T-cell (primary cell): ENCODE data around the gene MX1. TPM values are rescaled to one million over a fixed set of nuclear protein-coding genes. Genes with fewer than 3 reads are reported as not detected.

ENCODE experiments used
- ATAC-seq, 4 experiments: fragments of 200-7000 bp in 3 of 4; fragments of 150-1000 bp in 1 of 4; cut with Tn5 transposase; replicated peaks in 1 of 4; 1 replicate in 3 of 4; 2 replicates in 1 of 4; pipeline ENCODE4 v1.10.0; 2021; ENCODE audit warnings: moderate library complexity in 3 of 4, mild to moderate bottlenecking in 2 of 4, moderate number of reproducible peaks in 1 of 4
- CTCF ChIA-PET, 2 donors: fragments of 300-600 bp; sonication (Branson Sonifier 250); formaldehyde crosslinking; loops; one replicate each; lab custom pipeline; 2022; ENCODE audit warnings: antibody characterized with exemption in 2 of 2; lab: Charles Lee
- POLR2A ChIA-PET, 2 donors: fragments of 300-600 bp; sonication (Branson Sonifier 250); formaldehyde crosslinking; loops; one replicate each; lab custom pipeline; 2022; ENCODE audit warnings: antibody characterized with exemption in 2 of 2; lab: Charles Lee
- DNase-seq, 35 experiments: peaks; one replicate each; pipeline versions ENCODE4 v3.0.0 to v3.0.0-alpha.2; 2013 to 2023
- H3K27ac ChIP-seq: one replicate; pipeline ENCODE4 v1.5.1; 2013; ENCODE audit warnings: low read length
- H3K27me3 ChIP-seq, 2 experiments: replicated peaks in 1 of 2; 1 replicate in 1 of 2; 2 replicates in 1 of 2; pipeline versions ENCODE4 v1.6.1 to v1.7.0; 2013; ENCODE audit warnings: low read length in 1 of 2, mixed read lengths in 1 of 2; ENCODE audit not compliant: control insufficient read depth in 2 of 2, insufficient read depth in 2 of 2; ENCODE audit errors: extremely low read depth in 1 of 2
- H3K36me3 ChIP-seq, 2 donors: 1 replicate in 1 of 2; 2 replicates in 1 of 2; pipeline versions ENCODE4 v1.6.1 to v1.7.0; 2013; ENCODE audit warnings: low read length in 1 of 2; ENCODE audit not compliant: control insufficient read depth in 2 of 2, insufficient read depth in 1 of 2; ENCODE audit errors: extremely low read depth in 1 of 2
- H3K4me1 ChIP-seq, 2 experiments: 1 replicate in 1 of 2; 2 replicates in 1 of 2; pipeline versions ENCODE4 v1.6.1 to v1.7.0; 2013; ENCODE audit warnings: low read length in 2 of 2, mixed read lengths in 1 of 2; ENCODE audit not compliant: insufficient read depth in 2 of 2, control insufficient read depth in 1 of 2; ENCODE audit errors: extremely low read depth in 1 of 2
- H3K4me3 ChIP-seq, 2 donors: 1 replicate in 1 of 2; 2 replicates in 1 of 2; pipeline versions ENCODE4 v1.5.1 to v1.7.0; 2013; ENCODE audit warnings: mild to moderate bottlenecking in 2 of 2, low read length in 1 of 2, moderate library complexity in 1 of 2; ENCODE audit not compliant: control insufficient read depth in 1 of 2; ENCODE audit errors: extremely low read depth in 1 of 2
- H3K9me3 ChIP-seq: 2 replicates; pipeline ENCODE4 v1.7.0; 2013
- H3K27ac Mint-ChIP-seq, 2 donors: one replicate each; pipeline ENCODE4 v1.8.0; 2020 to 2021; ENCODE audit warnings: mild to moderate bottlenecking in 2 of 2, mixed read lengths in 2 of 2
- H3K27me3 Mint-ChIP-seq, 2 donors: one replicate each; pipeline ENCODE4 v1.8.0; 2021 to 2022; ENCODE audit warnings: mixed read lengths in 2 of 2
- H3K36me3 Mint-ChIP-seq: one replicate; pipeline ENCODE4 v1.8.0; 2021; ENCODE audit warnings: mixed read lengths
- H3K4me1 Mint-ChIP-seq, 3 donors: one replicate each; pipeline ENCODE4 v1.8.0; 2020 to 2022; ENCODE audit warnings: mixed read lengths in 3 of 3, mild to moderate bottlenecking in 1 of 3
- H3K4me3 Mint-ChIP-seq, 3 donors: one replicate each; pipeline ENCODE4 v1.8.0; 2020 to 2022; ENCODE audit warnings: mild to moderate bottlenecking in 3 of 3, mixed read lengths in 3 of 3, moderate library complexity in 3 of 3
- H3K9me3 Mint-ChIP-seq, 3 donors: one replicate each; pipeline ENCODE4 v1.8.0; 2020 to 2022; ENCODE audit warnings: mixed read lengths in 3 of 3
- WGBS: methylation state at CpG from one replicate; pipeline ENCODE4 v1.1.5; 2013; ENCODE audit warnings: missing lambda C conversion rate; ENCODE audit not compliant: insufficient coverage; 5-methylcytosine and 5-hydroxymethylcytosine counted together
- total RNA-seq, 35 experiments: library from RNA in 6 of 35; stranded (reverse) in 6 of 35; fragments of 120-200 nt in 1 of 35; gene quantifications; one replicate each; pipeline versions ENCODE4 v1.2.1 to v1.2.4 and lab custom pipeline; 2013 to 2026

MX1 gene
- total RNA-seq, 5 donors from 2014 or later (not counting 1 experiment from before 2014, with no cell fraction given), result 55.2 to 82.5 (median 68.7) TPM

DNA sequence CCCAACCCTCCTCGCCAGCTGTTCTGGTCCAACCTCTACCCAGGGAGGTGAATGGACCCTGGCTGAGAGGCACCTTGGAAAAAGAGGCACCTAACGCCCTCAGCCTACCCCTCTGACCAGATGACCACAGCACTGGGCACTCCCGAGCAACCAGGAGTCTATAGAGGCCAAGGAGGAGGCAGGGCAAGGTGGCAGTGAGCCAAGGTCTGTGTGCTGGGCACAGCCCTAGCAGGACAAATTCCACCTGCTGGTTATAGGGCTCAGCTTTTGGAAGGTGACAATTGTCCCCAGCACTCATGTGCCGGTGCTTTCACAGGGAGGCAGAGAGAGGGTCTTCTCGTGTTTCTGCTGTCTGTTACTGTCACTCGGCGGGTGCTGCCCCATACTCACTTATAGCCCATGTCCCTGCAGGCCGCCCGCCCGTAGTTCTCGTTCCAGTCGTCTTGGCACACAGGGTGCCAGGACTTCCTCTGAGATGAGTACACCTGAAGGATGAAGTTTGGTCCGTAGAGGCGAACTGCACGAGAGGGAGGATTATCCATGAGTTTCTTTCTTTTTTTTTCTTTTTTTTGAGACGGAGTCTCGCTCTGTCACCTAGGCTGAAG is 54.1 kb downstream of the MX1 start:
- H3K36me3 Mint-ChIP-seq, result no peaks in the 10 kb centered on the region
- DNase-seq, result no peak
- H3K27me3 Mint-ChIP-seq, result peaks cover 10 to 14% of the 10 kb centered on the region in 2 donors
- H3K9me3 Mint-ChIP-seq, result no peaks in the 10 kb centered on the region
- Histone ChIP-seq H3K4me3 (no peak overlapping the region), H3K36me3 (no peaks in the 10 kb centered on the region), H3K4me1 (no peaks in the 10 kb centered on the region), H3K27me3 (peaks cover 0 to 17% of the 10 kb centered on the region in 2 experiments), H3K9me3 (no peaks in the 10 kb centered on the region), H3K27ac (no peak overlapping the region)
- WGBS, result 87% methylated on average over 3 of the region's 17 CpGs
- H3K4me1 Mint-ChIP-seq, result peaks cover 0 to 6% (median 3%) of the 10 kb centered on the region in 3 donors
- POLR2A ChIA-PET, result no interaction called here
- no peak overlapping the region for H3K27ac Mint-ChIP-seq
- no peak overlapping the region for H3K4me3 Mint-ChIP-seq
- CTCF ChIA-PET, result no interaction called here
- ATAC-seq, result no peak

GRCh38 chr21:41481191-41481590 is 55.2 kb downstream of the MX1 start:
- H3K27me3 Mint-ChIP-seq, result peaks cover 10 to 14% of the 10 kb centered on the region in 2 donors
- H3K9me3 Mint-ChIP-seq, result no peaks in the 10 kb centered on the region
- Histone ChIP-seq H3K36me3 (no peaks in the 10 kb centered on the region), H3K27ac (no peak overlapping the region), H3K4me1 (no peaks in the 10 kb centered on the region), H3K27me3 (peaks cover 0 to 17% of the 10 kb centered on the region in 2 experiments), H3K4me3 (no peak overlapping the region), H3K9me3 (no peaks in the 10 kb centered on the region)
- DNase-seq (no peak), ATAC-seq (no peak)
- H3K36me3 Mint-ChIP-seq, result no peaks in the 10 kb centered on the region
- WGBS, result 80% methylated on average over 7 of the region's 8 CpGs
- no peak overlapping the region for H3K4me3 Mint-ChIP-seq
- ChIA-PET CTCF (no interaction called here), POLR2A (no interaction called here)
- peaks cover 0 to 6% (median 3%) of the 10 kb centered on the region in 3 donors for H3K4me1 Mint-ChIP-seq
- no peak overlapping the region for H3K27ac Mint-ChIP-seq

DNA sequence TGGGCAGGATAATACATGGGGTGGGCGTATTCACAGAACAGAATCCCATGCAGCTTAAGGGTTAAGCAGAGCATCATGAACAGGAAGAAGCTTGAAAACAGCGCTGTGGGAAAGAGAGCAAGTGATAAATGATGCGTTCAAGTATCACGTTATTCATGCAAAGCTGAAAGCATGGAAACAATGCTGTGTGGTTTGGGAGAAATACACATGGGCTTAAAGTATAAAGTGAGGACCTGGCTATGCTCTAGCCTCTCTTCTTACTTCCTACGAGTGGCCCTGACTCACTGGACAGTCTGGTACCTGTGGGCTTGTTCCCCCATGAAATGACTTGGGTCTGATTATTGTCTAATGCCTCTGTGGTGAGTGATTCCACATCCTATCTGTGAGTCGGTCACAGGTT is 56.3 kb downstream of the MX1 start:
- Mint-ChIP-seq H3K4me1 (peaks cover 0 to 5% (median 3%) of the 10 kb centered on the region in 3 donors), H3K4me3 (no peak overlapping the region), H3K36me3 (no peaks in the 10 kb centered on the region), H3K9me3 (no peaks in the 10 kb centered on the region), H3K27ac (no peak overlapping the region), H3K27me3 (peaks cover 15 to 20% of the 10 kb centered on the region in 2 donors)
- no peaks in the 10 kb centered on the region for H3K9me3 ChIP-seq
- H3K4me1 ChIP-seq, result no peaks in the 10 kb centered on the region
- no peaks in the 10 kb centered on the region for H3K36me3 ChIP-seq
- no peak overlapping the region for H3K27ac ChIP-seq
- no peak overlapping the region for H3K4me3 ChIP-seq
- H3K27me3 ChIP-seq, result peaks cover 0 to 14% of the 10 kb centered on the region in 2 experiments
- WGBS, result 38% methylated on average over 4 of the region's 6 CpGs
- ChIA-PET CTCF (no interaction called here), POLR2A (no interaction called here)
- DNase-seq, result no peak
- no peak for ATAC-seq

- ChIA-PET POLR2A (no interaction called here), CTCF (no interaction called here)
- no peaks in the 10 kb centered on the region for H3K4me1 Mint-ChIP-seq
Measured at GRCh38 chr21:41482980-41483379, 56.9 kb downstream of the MX1 start.

DNA sequence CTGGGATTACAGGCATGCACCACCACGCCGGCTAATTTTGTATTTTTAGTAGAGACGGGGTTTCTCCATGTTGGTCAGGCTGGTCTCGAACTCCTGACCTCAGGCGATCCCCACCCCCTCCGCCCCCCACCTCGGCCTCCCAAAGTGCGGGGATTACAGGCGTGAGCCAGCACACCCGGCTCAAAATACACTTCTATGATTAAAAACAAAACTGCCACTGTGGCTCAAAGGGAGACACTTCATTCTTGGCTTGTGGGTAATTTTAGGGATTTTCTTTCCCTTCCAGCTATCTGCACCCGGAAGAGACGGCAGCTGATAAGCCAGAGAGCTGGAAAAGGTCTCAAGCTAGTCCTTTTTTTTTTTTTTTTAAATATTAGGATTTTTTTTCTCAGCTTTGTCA is 57.4 kb downstream of the MX1 start:
- Histone ChIP-seq H3K9me3 (no peaks in the 10 kb centered on the region), H3K4me3 (no peak overlapping the region), H3K4me1 (no peaks in the 10 kb centered on the region), H3K27ac (no peak overlapping the region), H3K36me3 (no peaks in the 10 kb centered on the region), H3K27me3 (peaks cover 0 to 13% of the 10 kb centered on the region in 2 experiments)
- H3K36me3 Mint-ChIP-seq, result no peaks in the 10 kb centered on the region
- peaks cover 12 to 16% of the 10 kb centered on the region in 2 donors for H3K27me3 Mint-ChIP-seq
- ChIA-PET CTCF (no interaction called here), POLR2A (no interaction called here)
- no peaks in the 10 kb centered on the region for H3K4me1 Mint-ChIP-seq
- no peaks in the 10 kb centered on the region for H3K9me3 Mint-ChIP-seq
- 73% methylated on average over 2 of the region's 12 CpGs for WGBS
- no peak overlapping the region for H3K27ac Mint-ChIP-seq
- DNase-seq (no peak), ATAC-seq (no peak)
- H3K4me3 Mint-ChIP-seq, result no peak overlapping the region

More at GRCh38 chr21:41482980-41483379, 56.9 kb downstream of the MX1 start:
- Histone ChIP-seq H3K27ac (no peak overlapping the region), H3K27me3 (peaks cover 0 to 13% of the 10 kb centered on the region in 2 experiments), H3K36me3 (no peaks in the 10 kb centered on the region), H3K4me1 (no peaks in the 10 kb centered on the region), H3K9me3 (no peaks in the 10 kb centered on the region), H3K4me3 (no peak overlapping the region)
- Mint-ChIP-seq H3K36me3 (no peaks in the 10 kb centered on the region), H3K27ac (no peak overlapping the region), H3K4me3 (no peak overlapping the region), H3K27me3 (peaks cover 12 to 16% of the 10 kb centered on the region in 2 donors), H3K9me3 (no peaks in the 10 kb centered on the region)
- WGBS, result 100% methylated on average over 1 of the region's 6 CpGs
- ATAC-seq (no peak), DNase-seq (no peak)

DNA sequence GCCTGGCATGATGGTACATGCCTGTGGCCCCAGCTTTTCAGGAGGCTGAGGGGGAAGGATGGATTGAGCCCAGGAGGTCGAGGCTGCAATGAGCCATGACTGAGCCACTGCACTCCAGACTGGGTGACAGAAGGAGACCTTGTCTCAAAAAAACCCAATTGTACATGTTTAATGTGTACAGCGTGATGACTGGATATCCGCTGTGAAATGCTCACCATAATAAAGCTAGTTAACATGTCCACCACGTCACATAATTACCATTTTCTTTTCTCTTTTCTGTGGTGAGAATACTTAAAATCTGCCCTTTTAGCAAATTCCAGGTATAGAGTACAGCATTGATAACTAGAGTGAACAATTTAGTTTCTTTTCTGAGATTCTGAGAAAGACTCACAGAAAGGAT is 57.9 kb downstream of the MX1 start:
- H3K27ac ChIP-seq, result no peak overlapping the region
- POLR2A ChIA-PET, result no interaction called here
- no peaks in the 10 kb centered on the region for H3K4me1 ChIP-seq
- no peak overlapping the region for H3K4me3 ChIP-seq
- H3K36me3 Mint-ChIP-seq, result no peaks in the 10 kb centered on the region
- no peaks in the 10 kb centered on the region for H3K36me3 ChIP-seq
- DNase-seq (no peak), ATAC-seq (no peak)
- no peaks in the 10 kb centered on the region for H3K9me3 ChIP-seq
- peaks cover 14 to 19% of the 10 kb centered on the region in 2 donors for H3K27me3 Mint-ChIP-seq
- H3K27me3 ChIP-seq, result peaks cover 0 to 15% of the 10 kb centered on the region in 2 experiments
- H3K27ac Mint-ChIP-seq, result no peak overlapping the region
- CTCF ChIA-PET, result no interaction called here
- no peaks in the 10 kb centered on the region for H3K4me1 Mint-ChIP-seq
- no peaks in the 10 kb centered on the region for H3K9me3 Mint-ChIP-seq
- no CpG with 5 or more reads among the region's 4 CpGs for WGBS
- no peak overlapping the region for H3K4me3 Mint-ChIP-seq
